Liver (tissue), 9 donors: Measurements from ENCODE around the gene PHF20. TPM values are rescaled to one million over a fixed set of nuclear protein-coding genes. Genes with fewer than 3 reads are reported as not detected.

Experiments
- DNase-seq: peaks from one replicate; pipeline ENCODE4 v3.0.0-alpha.2; 2017; ENCODE audit warnings: low spot score
- H3K27ac ChIP-seq, 2 donors: one replicate each; pipeline ENCODE4 v1.7.0; 2013; ENCODE audit warnings: inconsistent platforms in 2 of 2, low read length in 2 of 2, control low read depth in 1 of 2, low read depth in 1 of 2, mild to moderate bottlenecking in 1 of 2
- H3K27me3 ChIP-seq, 4 donors: one replicate each; pipeline versions ENCODE4 v1.6.1 to v1.7.0; 2013; ENCODE audit warnings: low read length in 3 of 4, inconsistent platforms in 1 of 4, mild to moderate bottlenecking in 1 of 4, moderate library complexity in 1 of 4; ENCODE audit not compliant: control insufficient read depth in 4 of 4, insufficient read depth in 4 of 4
- H3K36me3 ChIP-seq, 4 donors: one replicate each; pipeline versions ENCODE4 v1.6.1 to v1.7.0; 2013; ENCODE audit warnings: low read length in 3 of 4, mild to moderate bottlenecking in 3 of 4, low read depth in 1 of 4, moderate library complexity in 1 of 4; ENCODE audit not compliant: control insufficient read depth in 4 of 4, insufficient read depth in 3 of 4
- H3K4me1 ChIP-seq, 4 donors: one replicate each; pipeline versions ENCODE4 v1.6.1 to v1.7.0; 2013; ENCODE audit warnings: low read length in 3 of 4, mild to moderate bottlenecking in 3 of 4, moderate library complexity in 1 of 4; ENCODE audit not compliant: control insufficient read depth in 4 of 4, insufficient read depth in 4 of 4
- H3K4me3 ChIP-seq, 3 donors: one replicate each; pipeline versions ENCODE4 v1.6.1 to v1.7.0; 2013; ENCODE audit warnings: low read length in 3 of 3, control low read depth in 1 of 3, low read depth in 1 of 3, mild to moderate bottlenecking in 1 of 3
- H3K9ac ChIP-seq, 2 donors: one replicate each; pipeline ENCODE4 v1.7.0; 2013; ENCODE audit warnings: low read length in 2 of 2, mild to moderate bottlenecking in 2 of 2, moderate library complexity in 2 of 2, control low read depth in 1 of 2, low read depth in 1 of 2
- H3K9me3 ChIP-seq, 4 donors: one replicate each; pipeline versions ENCODE4 v1.6.1 to v1.7.0; 2013; ENCODE audit warnings: low read length in 3 of 4; ENCODE audit not compliant: control insufficient read depth in 4 of 4
- EGR1 ChIP-seq, 2 donors: IDR thresholded peaks; 2 replicates each; pipeline ENCODE4 v1.6.1; 2016 to 2018; ENCODE audit warnings: antibody characterized with exemption in 2 of 2, low read depth in 2 of 2
- FOXA1 ChIP-seq: IDR thresholded peaks from 2 replicates; pipeline ENCODE4 v1.6.1; 2016; ENCODE audit warnings: antibody characterized with exemption
- FOXA2 ChIP-seq: IDR thresholded peaks from 2 replicates; pipeline ENCODE4 v1.6.1; 2016; ENCODE audit warnings: antibody characterized with exemption
- GABPA ChIP-seq, 2 donors: IDR thresholded peaks in 1 of 2; conservative IDR thresholded peaks in 1 of 2; 2 replicates each; pipeline ENCODE4 v1.6.1; 2016; ENCODE audit warnings: antibody characterized with exemption in 2 of 2, mild to moderate bottlenecking in 1 of 2, moderate library complexity in 1 of 2
- HNF4A ChIP-seq, 2 donors: conservative IDR thresholded peaks; 2 replicates each; pipeline ENCODE4 v1.6.1; 2016; ENCODE audit warnings: antibody characterized with exemption in 2 of 2, mild to moderate bottlenecking in 2 of 2
- HNF4G ChIP-seq: IDR thresholded peaks from 2 replicates; pipeline ENCODE4 v1.6.1; 2016; ENCODE audit warnings: antibody characterized with exemption
- JUND ChIP-seq, 2 donors: IDR thresholded peaks; 2 replicates each; pipeline ENCODE4 v1.6.1; 2016; ENCODE audit warnings: antibody characterized with exemption in 2 of 2
- NR2F2 ChIP-seq: IDR thresholded peaks from 2 replicates; pipeline ENCODE4 v1.6.1; 2016; ENCODE audit warnings: antibody characterized with exemption
- RAD21 ChIP-seq, 2 donors: IDR thresholded peaks; 2 replicates each; pipeline ENCODE4 v1.6.1; 2016; ENCODE audit warnings: antibody characterized with exemption in 2 of 2, mild to moderate bottlenecking in 2 of 2
- RXRA ChIP-seq, 2 donors: IDR thresholded peaks; 2 replicates each; pipeline ENCODE4 v1.6.1; 2017 to 2018; ENCODE audit warnings: antibody characterized with exemption in 2 of 2, mild to moderate bottlenecking in 1 of 2
- SP1 ChIP-seq: IDR thresholded peaks from 2 replicates; pipeline ENCODE4 v1.6.1; 2018; ENCODE audit warnings: antibody characterized with exemption, mild to moderate bottlenecking
- TAF1 ChIP-seq: conservative IDR thresholded peaks from 2 replicates; pipeline ENCODE4 v1.6.1; 2016; ENCODE audit warnings: antibody characterized with exemption, mild to moderate bottlenecking
- YY1 ChIP-seq: IDR thresholded peaks from 2 replicates; pipeline ENCODE4 v1.6.1; 2016; ENCODE audit warnings: antibody characterized with exemption, mild to moderate bottlenecking
- WGBS: extraction: QIAGEN DNeasy Blood & Tissue Kit; methylation state at CpG from one replicate; pipeline ENCODE4 v1.1.7; 2013; 5-methylcytosine and 5-hydroxymethylcytosine counted together
- polyA plus RNA-seq, 2 donors: library from polyadenylated mRNA; stranded (reverse) in 1 of 2; unstranded in 1 of 2; fragments of 200-250 nt in 1 of 2; fragments of >200 nt in 1 of 2; fragmentation: Nextera tagmentation in 1 of 2; extraction: Ambion mirVana in 1 of 2; gene quantifications; one replicate each; pipeline versions ENCODE4 v1.2.1 to v1.2.3, GENCODE V29; 2013 to 2015
- total RNA-seq, 2 donors: library from RNA; depleted of rRNA; stranded (reverse); fragments of >200 nt; gene quantifications; one replicate each; pipeline ENCODE4 v1.2.3, GENCODE V29; 2014
- TF ChIP-seq, protein P1 (sequence below): IDR thresholded peaks from 2 replicates; pipeline ENCODE4 v1.6.1; 2016; ENCODE audit warnings: antibody characterized with exemption, mild to moderate bottlenecking
- TF ChIP-seq, protein P2 (sequence below): IDR thresholded peaks from 2 replicates; pipeline ENCODE4 v1.6.1; 2016; ENCODE audit warnings: antibody characterized with exemption
- TF ChIP-seq, protein P3 (sequence below): IDR thresholded peaks from 2 replicates; pipeline ENCODE4 v1.6.1; 2016; ENCODE audit warnings: antibody characterized with exemption
- TF ChIP-seq, protein P4 (sequence below): fragments of 150-350 bp; IDR thresholded peaks from 2 replicates; pipeline ENCODE4 v1.5.1; 2017; ENCODE audit warnings: improper control_type of control experiment, low read depth, low read length; ENCODE audit not compliant: missing input control
- TF ChIP-seq, protein P5 (sequence below): IDR thresholded peaks from 2 replicates; pipeline ENCODE4 v1.6.1; 2016; ENCODE audit warnings: antibody characterized with exemption
- donor health status: healthy.
- donor health status: healthy.
- donor health status: healthy.
- donor health status: healthy.
- donor health status: healthy.

PHF20 gene
- total and polyA plus RNA-seq, 4 donors = 5.1 to 11.7 (median 10.3) TPM

DNA sequence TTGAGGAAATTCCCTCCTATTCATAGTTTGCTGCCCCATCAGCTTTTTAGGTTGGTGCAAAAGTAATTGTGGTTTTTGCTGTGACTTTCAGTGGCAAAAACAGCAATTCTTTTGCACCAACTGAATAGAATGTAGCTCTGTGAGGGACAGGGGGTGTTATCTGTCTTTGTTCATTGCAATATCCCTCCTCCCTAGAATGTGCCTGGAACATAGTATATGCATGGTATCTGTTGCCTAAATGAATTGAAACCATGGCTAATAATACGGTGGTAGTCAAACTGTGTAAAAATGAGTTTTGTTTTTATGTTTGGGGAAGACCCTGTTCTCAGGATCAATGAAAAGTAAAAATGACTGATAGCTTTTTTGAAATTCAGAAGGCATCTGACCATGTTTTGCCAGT is 137.4 kb downstream of the PHF20 start:
- Histone ChIP-seq H3K4me3 (no peak overlapping the region), H3K9me3 (no peaks in the 10 kb centered on the region), H3K4me1 (no peaks in the 10 kb centered on the region), H3K27me3 (no peaks in the 10 kb centered on the region), H3K9ac (no peak overlapping the region), H3K27ac (no peak overlapping the region), H3K36me3 (peaks cover 2 to 14% (median 10%) of the 10 kb centered on the region in 4 donors)
- TF ChIP-seq EGR1 (IDR thresholded peaks at IDR 0.05; ENCODE audit: low read depth in 2 of 2) = no peak
- no peak for TF ChIP-seq FOXA2
- TF ChIP-seq, protein P1, sequence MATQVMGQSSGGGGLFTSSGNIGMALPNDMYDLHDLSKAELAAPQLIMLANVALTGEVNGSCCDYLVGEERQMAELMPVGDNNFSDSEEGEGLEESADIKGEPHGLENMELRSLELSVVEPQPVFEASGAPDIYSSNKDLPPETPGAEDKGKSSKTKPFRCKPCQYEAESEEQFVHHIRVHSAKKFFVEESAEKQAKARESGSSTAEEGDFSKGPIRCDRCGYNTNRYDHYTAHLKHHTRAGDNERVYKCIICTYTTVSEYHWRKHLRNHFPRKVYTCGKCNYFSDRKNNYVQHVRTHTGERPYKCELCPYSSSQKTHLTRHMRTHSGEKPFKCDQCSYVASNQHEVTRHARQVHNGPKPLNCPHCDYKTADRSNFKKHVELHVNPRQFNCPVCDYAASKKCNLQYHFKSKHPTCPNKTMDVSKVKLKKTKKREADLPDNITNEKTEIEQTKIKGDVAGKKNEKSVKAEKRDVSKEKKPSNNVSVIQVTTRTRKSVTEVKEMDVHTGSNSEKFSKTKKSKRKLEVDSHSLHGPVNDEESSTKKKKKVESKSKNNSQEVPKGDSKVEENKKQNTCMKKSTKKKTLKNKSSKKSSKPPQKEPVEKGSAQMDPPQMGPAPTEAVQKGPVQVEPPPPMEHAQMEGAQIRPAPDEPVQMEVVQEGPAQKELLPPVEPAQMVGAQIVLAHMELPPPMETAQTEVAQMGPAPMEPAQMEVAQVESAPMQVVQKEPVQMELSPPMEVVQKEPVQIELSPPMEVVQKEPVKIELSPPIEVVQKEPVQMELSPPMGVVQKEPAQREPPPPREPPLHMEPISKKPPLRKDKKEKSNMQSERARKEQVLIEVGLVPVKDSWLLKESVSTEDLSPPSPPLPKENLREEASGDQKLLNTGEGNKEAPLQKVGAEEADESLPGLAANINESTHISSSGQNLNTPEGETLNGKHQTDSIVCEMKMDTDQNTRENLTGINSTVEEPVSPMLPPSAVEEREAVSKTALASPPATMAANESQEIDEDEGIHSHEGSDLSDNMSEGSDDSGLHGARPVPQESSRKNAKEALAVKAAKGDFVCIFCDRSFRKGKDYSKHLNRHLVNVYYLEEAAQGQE = no peak
- TF ChIP-seq, protein P2, sequence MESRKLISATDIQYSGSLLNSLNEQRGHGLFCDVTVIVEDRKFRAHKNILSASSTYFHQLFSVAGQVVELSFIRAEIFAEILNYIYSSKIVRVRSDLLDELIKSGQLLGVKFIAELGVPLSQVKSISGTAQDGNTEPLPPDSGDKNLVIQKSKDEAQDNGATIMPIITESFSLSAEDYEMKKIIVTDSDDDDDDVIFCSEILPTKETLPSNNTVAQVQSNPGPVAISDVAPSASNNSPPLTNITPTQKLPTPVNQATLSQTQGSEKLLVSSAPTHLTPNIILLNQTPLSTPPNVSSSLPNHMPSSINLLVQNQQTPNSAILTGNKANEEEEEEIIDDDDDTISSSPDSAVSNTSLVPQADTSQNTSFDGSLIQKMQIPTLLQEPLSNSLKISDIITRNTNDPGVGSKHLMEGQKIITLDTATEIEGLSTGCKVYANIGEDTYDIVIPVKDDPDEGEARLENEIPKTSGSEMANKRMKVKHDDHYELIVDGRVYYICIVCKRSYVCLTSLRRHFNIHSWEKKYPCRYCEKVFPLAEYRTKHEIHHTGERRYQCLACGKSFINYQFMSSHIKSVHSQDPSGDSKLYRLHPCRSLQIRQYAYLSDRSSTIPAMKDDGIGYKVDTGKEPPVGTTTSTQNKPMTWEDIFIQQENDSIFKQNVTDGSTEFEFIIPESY = no peak
- TF ChIP-seq, protein P3, sequence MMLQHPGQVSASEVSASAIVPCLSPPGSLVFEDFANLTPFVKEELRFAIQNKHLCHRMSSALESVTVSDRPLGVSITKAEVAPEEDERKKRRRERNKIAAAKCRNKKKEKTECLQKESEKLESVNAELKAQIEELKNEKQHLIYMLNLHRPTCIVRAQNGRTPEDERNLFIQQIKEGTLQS = no peak
- no peak for TF ChIP-seq YY1
- no peak for TF ChIP-seq HNF4G
- TF ChIP-seq, protein P4, sequence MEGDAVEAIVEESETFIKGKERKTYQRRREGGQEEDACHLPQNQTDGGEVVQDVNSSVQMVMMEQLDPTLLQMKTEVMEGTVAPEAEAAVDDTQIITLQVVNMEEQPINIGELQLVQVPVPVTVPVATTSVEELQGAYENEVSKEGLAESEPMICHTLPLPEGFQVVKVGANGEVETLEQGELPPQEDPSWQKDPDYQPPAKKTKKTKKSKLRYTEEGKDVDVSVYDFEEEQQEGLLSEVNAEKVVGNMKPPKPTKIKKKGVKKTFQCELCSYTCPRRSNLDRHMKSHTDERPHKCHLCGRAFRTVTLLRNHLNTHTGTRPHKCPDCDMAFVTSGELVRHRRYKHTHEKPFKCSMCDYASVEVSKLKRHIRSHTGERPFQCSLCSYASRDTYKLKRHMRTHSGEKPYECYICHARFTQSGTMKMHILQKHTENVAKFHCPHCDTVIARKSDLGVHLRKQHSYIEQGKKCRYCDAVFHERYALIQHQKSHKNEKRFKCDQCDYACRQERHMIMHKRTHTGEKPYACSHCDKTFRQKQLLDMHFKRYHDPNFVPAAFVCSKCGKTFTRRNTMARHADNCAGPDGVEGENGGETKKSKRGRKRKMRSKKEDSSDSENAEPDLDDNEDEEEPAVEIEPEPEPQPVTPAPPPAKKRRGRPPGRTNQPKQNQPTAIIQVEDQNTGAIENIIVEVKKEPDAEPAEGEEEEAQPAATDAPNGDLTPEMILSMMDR = no peak
- no peak for TF ChIP-seq JUND (IDR thresholded peaks at IDR 0.05)
- TF ChIP-seq TAF1 = no peak
- 90% methylated on average over 1 of the region's 1 CpG for WGBS
- no peak for DNase-seq

DNA sequence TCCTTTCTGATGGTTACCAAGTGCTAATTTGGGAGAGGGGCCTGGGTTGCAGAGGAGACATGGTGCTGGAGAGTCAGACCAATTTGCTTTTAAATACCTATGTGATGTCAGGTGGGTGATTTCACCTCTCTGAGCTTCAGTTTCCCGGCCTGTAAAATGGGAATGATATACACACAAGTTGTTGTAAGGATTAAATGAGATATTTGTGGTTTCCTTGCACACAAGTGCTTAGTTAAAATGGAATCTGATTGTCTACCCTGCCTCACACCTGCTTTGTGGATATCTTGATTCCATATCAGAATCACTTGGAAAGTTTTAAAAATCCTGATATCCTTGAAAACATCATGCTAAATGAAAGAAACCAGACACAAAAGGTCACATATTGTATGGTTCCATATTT is 138.0 kb downstream of the PHF20 start:
- Histone ChIP-seq H3K4me3 (no peak overlapping the region), H3K9me3 (no peaks in the 10 kb centered on the region), H3K27me3 (no peaks in the 10 kb centered on the region), H3K9ac (no peak overlapping the region), H3K27ac (no peak overlapping the region), H3K36me3 (peaks cover 2 to 17% (median 11%) of the 10 kb centered on the region in 4 donors), H3K4me1 (no peaks in the 10 kb centered on the region)
- DNase-seq = no peak
- WGBS = 100% methylated on average over 1 of the region's 1 CpG
- no peak for TF ChIP-seq GABPA (IDR thresholded peaks at IDR 0.05 in 1 of 2, conservative IDR thresholded peaks at IDR 0.05 in 1 of 2)
- TF ChIP-seq NR2F2 = no peak
- no peak for TF ChIP-seq FOXA2
- no peak for TF ChIP-seq FOXA1
- TF ChIP-seq RXRA (IDR thresholded peaks at IDR 0.05) = no peak
- TF ChIP-seq RAD21 (IDR thresholded peaks at IDR 0.05) = no peak
- TF ChIP-seq HNF4A (conservative IDR thresholded peaks at IDR 0.05) = no peak
- TF ChIP-seq, protein P4 = no peak
- TF ChIP-seq TAF1 = no peak
- TF ChIP-seq YY1 = no peak
- TF ChIP-seq, protein P2 = no peak
- TF ChIP-seq, protein P3 = no peak
- no peak for TF ChIP-seq SP1
- TF ChIP-seq JUND (IDR thresholded peaks at IDR 0.05) = no peak
- TF ChIP-seq, protein P5, sequence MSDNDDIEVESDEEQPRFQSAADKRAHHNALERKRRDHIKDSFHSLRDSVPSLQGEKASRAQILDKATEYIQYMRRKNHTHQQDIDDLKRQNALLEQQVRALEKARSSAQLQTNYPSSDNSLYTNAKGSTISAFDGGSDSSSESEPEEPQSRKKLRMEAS = no peak
- no peak for TF ChIP-seq HNF4G
